IPS DF 19.7 (cell line): ENCODE measurements around the gene SERPINA4.
"Not testable (repeated sequence)": the region's sequence is repeated elsewhere in the genome, so short reads cannot be mapped to it uniquely, and the experiment has no call there.

Experiments
- DNase-seq: peaks from one replicate; pipeline ENCODE4 v3.0.0-alpha.2; 2013; ENCODE audit warnings: low read depth, low spot score

SERPINA4 gene

GRCh38 chr14:94564381-94564780, 3.1 kb downstream of the SERPINA4 start:
- DNase-seq = no peak

GRCh38 chr14:94568186-94568585, 6.9 kb downstream of the SERPINA4 start:
- DNase-seq = no peak

GRCh38 chr14:94569381-94570001, 8.2 kb downstream of the SERPINA4 start:
- no peak for DNase-seq

- DNase-seq = no peak
These were observed 8.8 kb downstream of the SERPINA4 start for GRCh38 chr14:94570002-94570400.

- no peak for DNase-seq
These were observed 9.2 kb downstream of the SERPINA4 start for GRCh38 chr14:94570440-94570839.

GRCh38 chr14:94571395-94571794, 10.2 kb downstream of the SERPINA4 start:
- no peak for DNase-seq

GRCh38 chr14:94571950-94572349, 10.7 kb downstream of the SERPINA4 start:
- no peak for DNase-seq

GRCh38 chr14:94572637-94573303, 11.5 kb downstream of the SERPINA4 start:
- DNase-seq = no peak

- no peak for DNase-seq
These were observed 12.4 kb downstream of the SERPINA4 start for GRCh38 chr14:94573475-94574277.

- no peak for DNase-seq
These were observed 13.1 kb downstream of the SERPINA4 start for GRCh38 chr14:94574336-94574735.

- DNase-seq = no peak
These were observed 14.7 kb downstream of the SERPINA4 start for GRCh38 chr14:94575730-94576585.

GRCh38 chr14:94577472-94577871, 16.2 kb downstream of the SERPINA4 start:
- not testable (repeated sequence) for DNase-seq

GRCh38 chr14:94578712-94579111, 17.5 kb downstream of the SERPINA4 start:
- no peak for DNase-seq

GRCh38 chr14:94581127-94581999, 20.1 kb downstream of the SERPINA4 start, which contains the start of gene SERPINA5:
Gene SERPINA5 (plus strand): TSS chr14:94581426. CDS start chr14:94587363, 5,937 bp downstream.
- no peak for DNase-seq

- no peak for DNase-seq
These were observed 21.0 kb downstream of the SERPINA4 start for GRCh38 chr14:94582199-94582750.

- no peak for DNase-seq
These were observed 21.6 kb downstream of the SERPINA4 start for GRCh38 chr14:94582851-94583250.

GRCh38 chr14:94583557-94583956, 22.3 kb downstream of the SERPINA4 start:
- no peak for DNase-seq

- no peak for DNase-seq
These were observed 23.5 kb downstream of the SERPINA4 start for GRCh38 chr14:94584591-94585280.

GRCh38 chr14:94586635-94587034, 25.4 kb downstream of the SERPINA4 start:
- no peak for DNase-seq

- DNase-seq = no peak
These were observed 27.1 kb downstream of the SERPINA4 start for GRCh38 chr14:94588311-94588710.
